Subcutaneous adipose tissue (tissue), 4 donors: Measurements from ENCODE around the gene INHBC. TPM values are rescaled to one million over a fixed set of nuclear protein-coding genes. Genes with fewer than 3 reads are reported as not detected.

ENCODE experiments used
- total RNA-seq, 4 donors: library from RNA; depleted of rRNA; stranded (reverse); fragments of >200 nt; gene quantifications; one replicate each; pipeline ENCODE4 v1.1.0, GENCODE V29; 2016
- TF ChIP-seq, protein P1 (sequence below): fragments of 450-650 bp; IDR thresholded peaks from one replicate; pipeline ENCODE4 v1.5.1; 2016; ENCODE audit warnings: low read depth, mild to moderate bottlenecking, control low read depth, antibody characterized with exemption, moderate library complexity

INHBC gene
- total RNA-seq, 4 donors from 2014 or later = not detected

DNA sequence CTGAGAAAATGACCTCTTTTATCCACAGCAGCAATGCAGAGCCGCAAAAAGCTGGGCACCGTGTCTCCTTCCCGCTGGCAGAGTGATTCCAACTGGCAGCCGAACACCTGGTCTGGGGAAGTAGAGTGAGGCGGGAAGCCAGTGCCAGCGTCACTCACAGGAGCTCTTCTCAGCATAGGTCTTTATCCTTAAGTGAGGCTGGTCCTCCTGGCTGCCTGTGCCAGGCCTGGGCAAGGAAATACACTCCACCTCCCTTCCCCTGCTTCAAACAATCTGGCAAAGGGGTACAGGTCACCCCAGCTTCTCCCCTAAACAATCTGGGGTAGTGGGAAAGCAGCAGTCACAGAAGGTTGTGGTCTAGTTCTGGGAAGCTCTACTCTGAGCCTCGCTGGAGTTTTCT lies 40.3 kb downstream of the INHBC start:
- TF ChIP-seq, protein P1, sequence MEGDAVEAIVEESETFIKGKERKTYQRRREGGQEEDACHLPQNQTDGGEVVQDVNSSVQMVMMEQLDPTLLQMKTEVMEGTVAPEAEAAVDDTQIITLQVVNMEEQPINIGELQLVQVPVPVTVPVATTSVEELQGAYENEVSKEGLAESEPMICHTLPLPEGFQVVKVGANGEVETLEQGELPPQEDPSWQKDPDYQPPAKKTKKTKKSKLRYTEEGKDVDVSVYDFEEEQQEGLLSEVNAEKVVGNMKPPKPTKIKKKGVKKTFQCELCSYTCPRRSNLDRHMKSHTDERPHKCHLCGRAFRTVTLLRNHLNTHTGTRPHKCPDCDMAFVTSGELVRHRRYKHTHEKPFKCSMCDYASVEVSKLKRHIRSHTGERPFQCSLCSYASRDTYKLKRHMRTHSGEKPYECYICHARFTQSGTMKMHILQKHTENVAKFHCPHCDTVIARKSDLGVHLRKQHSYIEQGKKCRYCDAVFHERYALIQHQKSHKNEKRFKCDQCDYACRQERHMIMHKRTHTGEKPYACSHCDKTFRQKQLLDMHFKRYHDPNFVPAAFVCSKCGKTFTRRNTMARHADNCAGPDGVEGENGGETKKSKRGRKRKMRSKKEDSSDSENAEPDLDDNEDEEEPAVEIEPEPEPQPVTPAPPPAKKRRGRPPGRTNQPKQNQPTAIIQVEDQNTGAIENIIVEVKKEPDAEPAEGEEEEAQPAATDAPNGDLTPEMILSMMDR = no peak

DNA sequence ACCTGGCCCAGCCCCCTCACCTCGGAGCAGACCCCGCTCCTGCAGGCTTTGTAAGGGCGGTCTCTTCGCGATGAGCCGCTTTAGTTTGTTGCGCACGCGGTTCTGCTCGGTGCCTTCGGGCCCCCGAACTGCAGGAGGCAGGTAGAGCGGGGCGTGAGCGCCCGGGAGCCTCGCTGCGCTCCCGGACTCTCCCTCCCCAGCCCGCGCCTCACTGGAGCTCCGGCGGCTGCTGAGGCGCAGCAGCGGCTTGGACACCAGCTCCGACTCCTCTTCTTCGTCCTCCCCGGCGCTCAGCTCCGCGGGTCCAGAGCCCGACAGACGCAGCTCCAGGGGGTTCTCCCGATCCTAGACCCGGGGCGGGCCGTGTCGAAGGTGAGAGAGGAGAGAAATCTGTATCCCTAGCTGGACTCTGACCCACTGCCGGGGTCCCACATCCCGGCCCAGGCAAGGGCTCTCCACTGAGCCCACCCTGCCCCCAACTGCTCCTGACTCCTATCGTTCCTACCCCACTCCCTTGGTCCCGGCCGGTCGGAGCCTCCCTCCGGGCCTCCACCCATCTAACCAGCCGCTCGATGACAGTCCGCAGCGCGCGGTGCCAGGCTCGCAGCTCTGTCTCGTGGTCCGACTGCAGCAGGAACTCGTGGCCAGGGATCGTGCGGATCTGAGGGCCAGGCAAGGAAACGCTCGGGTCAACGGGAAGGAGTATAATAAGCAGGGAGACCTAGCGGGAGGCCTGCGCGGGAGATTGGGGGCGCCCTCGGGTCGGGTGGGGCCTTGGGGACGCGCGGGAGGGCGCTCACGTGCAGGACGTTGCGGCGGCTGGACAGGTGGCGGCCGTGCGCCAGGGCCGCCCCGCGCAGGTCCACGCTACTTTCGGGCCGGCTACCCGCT lies 40.9 kb downstream of the INHBC start:
- TF ChIP-seq, protein P1 = no peak

DNA sequence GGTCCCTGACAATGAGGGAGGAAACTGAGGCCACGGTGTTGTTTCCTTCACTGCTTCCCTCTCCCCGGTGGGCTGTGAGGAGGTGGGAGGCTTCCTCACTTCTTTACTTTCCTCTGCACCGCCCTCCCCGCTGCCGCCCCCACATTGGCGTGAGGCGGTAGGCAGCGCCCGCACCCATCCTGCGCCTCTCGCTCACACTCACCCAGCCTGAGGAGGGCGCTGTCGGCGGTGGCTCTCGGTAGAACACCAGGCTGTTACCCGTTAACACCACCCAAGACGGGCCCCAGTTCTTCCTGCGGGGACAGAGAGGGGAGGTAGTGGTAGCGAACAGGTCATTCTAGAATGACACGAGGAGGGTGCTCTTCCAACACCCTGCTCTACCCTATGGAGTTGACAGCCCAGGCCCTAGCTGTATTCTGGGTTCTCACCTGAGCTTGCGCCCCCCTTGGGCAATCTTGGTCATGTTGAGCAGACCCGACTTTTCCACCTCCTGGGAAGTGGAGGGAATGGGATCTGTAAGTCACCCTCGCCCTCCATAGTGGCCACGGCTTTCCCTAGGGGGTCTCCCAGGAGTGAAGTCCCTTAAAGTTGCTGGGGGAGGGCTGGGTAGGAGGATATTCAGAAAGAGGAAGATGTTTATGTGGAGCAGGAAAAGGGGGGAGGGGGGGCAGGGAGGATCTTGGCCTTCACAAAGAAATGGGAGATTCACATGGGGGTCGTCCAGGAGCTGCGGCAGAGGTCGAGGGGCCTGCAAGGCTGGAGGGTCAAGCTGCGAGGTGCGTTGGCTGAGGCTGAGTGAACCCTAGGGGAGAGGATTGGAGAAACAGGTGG lies 41.8 kb downstream of the INHBC start:
- TF ChIP-seq, protein P1 = no peak

DNA sequence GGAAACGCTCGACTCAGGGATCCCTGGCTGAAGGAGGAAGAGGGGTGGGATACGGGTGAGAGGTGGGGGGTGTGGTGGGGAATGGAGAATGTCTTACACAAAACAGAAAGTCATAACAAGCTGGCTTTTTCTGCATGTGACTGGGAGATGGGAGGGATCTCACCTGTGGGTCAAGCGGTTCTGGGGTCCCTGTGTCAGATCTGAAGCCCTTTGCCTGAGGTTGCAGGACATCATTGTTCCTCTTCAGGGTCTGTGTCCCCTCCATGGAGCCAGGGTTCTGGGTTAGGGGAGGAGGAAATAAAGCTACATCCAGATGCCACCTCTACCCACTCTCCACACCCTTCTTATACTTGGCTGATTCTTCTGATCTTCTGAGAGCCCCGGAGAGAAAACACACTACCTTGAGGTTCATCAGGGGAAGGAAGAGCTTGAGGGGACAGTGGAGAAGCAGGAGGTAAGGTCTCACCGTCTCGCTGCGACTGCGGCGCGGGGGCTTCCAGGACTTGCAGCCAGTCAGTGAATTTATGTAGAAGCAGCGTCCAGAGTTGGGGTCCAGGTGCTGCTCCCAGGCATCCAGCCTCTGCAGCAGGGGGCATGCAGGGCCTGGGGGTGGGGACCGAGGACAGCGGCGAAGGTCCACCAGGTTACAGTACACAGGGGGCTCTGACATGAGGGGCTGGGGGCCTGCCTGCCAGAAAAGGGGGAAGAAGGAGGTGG lies 42.6 kb downstream of the INHBC start:
- TF ChIP-seq, protein P1 = no peak

DNA sequence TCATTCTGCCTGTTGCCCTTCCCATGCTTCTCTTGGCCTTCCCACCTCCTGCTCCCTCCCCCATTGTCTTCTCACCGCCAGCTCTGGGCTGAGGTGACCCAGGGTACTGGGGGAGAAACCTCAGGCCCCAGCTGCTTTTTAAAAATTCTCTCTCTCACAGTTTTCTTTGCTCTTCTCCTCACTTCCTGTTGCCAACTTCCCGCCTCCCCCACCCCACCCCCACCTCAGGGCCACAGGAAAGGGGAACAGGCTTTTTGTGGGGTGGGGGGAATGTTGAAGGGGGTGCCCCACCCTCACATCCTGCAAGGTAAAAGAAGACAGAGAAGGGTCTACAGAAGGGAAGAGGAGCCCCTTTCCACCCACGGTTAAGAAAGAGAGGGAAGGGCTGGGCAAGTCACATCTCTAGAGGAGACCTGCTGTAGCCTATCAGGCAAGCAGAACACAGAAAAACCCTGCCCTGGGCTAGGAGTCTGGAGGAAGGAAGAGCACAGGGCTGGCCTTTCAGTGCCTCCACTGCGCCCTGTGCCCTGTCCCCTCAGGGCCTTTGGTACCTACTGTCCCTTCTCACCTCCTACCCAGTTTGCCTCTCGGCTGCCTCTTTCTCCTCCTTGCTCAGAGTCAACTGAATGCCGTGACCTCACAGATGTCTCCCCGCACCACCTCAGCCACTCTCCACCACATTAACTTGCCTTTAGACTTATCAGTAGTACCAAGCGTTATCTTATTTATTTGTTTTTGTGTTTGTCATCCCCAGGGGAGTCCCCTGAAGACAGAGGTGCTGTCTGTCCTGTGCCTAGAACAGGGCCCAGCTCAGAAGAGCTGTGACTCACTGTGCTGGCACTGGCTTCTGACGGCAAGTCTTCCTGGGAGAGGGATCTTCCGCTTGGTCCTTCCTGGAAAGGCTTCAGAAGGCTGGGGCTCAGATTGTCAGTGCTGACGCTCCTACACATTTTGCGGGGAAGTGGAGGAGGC lies 43.4 kb downstream of the INHBC start:
- TF ChIP-seq, protein P1 = no peak

DNA sequence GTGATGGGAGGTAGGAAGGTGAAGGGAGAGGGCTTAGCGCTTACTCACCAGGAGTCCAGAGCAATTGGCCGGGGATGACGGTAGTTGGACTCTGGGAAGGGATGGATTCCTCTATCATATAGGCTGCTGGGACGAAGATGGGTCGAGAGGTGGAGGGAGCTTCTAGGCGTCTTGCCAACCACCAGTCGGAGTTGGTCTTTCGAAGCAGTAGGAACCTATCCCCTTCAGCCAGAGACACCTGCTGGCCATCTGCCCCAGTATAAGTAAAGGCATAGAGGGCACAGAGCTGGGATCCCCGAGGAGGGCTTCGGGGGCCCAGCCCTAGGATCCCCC lies 44.4 kb downstream of the INHBC start:
- TF ChIP-seq, protein P1 = no peak
